ENCODE results near the gene PLEKHJ1.

Gene PLEKHJ1

DNA sequence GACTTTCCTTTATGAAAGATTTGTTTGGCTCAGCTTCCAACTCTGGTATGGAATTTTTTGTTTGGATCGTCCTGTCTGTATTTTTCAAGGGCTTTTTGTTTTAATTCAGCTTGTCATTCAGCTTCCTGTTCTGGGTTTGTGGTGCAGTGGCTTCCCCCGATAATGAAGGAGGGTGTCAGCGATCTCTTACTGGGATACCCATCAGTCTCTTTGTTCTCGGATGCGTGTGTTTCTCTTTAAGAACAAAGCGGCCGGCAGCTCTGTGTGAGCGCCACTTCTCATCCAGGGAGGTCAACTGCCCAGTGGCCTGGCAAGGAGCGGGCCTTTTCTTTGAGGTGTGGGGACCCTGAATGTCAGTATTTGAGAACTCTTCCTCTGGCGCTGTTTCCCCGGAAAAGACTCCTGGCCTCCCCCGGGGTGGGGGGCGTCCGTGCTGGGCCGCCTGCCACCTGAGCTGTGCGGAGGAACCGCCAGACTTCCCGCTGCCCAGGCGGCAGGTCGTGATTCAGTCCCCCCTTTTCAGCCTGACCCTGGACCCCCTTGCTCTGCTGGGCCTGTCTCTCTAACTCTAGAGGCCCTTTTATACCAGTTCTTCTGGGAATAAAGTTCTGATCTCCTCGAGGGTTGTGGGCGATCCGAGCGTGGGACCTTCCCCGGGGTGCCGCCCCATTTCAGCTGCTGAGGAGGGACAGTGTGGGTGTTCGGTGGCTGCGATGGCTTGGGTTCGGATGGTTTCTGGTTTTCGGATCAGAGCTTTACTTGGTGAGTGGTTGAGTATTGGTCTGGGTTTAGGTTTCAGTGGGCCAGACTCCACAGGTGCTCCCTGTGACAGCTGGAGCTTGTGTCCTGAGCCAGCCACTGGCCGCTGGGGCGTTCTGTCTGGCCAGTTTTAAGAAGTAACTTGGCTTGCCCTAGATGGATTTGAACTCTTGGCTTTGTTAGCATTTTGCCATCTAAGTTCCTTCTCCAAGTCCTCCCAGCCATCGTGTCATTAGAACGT lies 3.9 kb upstream of the PLEKHJ1 start:
- no peak for TF ChIP-seq ZFX (IDR thresholded peaks at IDR 0.05)
- TF ChIP-seq, protein P1, sequence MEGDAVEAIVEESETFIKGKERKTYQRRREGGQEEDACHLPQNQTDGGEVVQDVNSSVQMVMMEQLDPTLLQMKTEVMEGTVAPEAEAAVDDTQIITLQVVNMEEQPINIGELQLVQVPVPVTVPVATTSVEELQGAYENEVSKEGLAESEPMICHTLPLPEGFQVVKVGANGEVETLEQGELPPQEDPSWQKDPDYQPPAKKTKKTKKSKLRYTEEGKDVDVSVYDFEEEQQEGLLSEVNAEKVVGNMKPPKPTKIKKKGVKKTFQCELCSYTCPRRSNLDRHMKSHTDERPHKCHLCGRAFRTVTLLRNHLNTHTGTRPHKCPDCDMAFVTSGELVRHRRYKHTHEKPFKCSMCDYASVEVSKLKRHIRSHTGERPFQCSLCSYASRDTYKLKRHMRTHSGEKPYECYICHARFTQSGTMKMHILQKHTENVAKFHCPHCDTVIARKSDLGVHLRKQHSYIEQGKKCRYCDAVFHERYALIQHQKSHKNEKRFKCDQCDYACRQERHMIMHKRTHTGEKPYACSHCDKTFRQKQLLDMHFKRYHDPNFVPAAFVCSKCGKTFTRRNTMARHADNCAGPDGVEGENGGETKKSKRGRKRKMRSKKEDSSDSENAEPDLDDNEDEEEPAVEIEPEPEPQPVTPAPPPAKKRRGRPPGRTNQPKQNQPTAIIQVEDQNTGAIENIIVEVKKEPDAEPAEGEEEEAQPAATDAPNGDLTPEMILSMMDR (conservative IDR thresholded peaks at IDR 0.05): no peak
- H3K27ac ChIP-seq: peak overlapping the region; percentile 55

DNA sequence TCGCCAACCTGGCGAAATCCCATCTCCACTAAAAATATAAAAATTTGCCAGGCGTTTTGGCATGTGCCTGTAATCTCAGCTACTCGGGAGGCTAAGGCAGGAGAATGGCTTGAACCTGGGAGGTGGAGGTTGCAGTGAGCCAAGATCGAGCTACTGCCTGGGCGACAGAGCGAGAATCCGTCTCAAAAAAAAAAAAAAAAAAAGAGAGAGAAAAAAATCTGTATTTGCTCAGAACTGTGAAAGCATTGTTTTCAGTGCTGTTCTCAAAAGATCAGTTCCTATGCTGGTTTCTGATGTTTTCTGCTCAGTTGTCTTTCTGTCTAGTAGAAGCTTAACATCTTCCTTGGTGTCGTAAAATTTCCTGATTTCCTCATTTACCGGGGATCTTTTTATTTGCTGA lies 3.0 kb upstream of the PLEKHJ1 start:
- peak overlapping the region; percentile 49 for H3K27ac ChIP-seq

DNA sequence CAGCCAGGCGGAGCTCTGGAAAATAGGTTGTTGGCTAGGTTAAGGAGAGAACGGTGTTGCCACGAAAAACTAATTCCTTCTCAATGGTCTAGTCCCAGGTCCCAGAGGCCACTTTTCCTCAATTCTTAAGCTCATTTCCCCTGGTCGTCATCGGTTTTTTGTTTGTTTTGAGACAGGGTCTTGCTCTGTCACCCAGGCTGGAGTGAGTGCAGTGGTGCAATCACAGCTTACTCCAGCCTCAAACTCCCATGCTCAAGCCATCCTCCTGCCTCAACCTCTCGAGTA lies 1.7 kb upstream of the PLEKHJ1 start:
- H3K27ac ChIP-seq: peak overlapping the region; percentile 95

More for the DNA sequence above, 3.0 kb upstream of the PLEKHJ1 start:
- TF ChIP-seq, protein P1 (conservative IDR thresholded peaks at IDR 0.05): no peak
- TF ChIP-seq ZFX (IDR thresholded peaks at IDR 0.05): no peak

DNA sequence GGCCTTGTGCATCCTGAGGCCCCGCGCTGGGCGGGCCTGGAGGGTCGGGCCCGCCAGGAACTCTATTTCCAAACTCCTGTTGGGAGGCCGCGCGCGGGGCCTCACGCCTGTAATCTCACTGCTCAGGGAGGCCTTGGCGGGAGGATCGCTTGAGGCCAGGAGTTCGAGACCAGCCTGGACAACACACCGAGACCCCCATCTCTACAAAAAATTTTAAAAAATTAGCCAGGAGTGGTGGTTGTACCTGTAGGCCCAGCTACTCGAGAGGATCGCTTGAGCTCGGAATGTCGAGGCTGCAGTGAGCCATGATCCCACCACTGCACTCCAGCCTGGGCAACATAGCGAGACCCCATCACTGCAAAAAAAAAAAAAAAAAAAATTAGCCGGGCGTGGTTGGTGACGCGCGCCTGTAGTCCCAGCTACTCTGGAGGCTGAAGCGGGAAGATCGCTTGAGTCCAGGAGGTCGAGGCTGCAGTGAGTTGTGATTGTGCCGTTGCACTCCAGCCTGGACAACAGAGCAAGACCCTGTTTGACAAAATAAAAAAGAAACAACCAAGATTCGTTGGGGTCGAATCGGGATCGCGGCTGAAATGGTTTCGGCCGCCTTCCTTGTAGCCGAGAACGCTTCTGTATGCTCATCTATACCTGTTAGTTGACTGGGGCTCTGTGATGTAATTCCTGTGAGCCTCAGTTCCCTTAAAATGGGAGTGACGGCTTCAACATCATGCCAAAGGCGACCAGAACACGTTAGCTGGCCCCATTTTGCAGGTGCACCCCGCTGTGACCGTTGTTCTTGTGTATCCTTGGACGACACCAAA lies 1.1 kb upstream of the PLEKHJ1 start:
- peak; percentile 99; the same call in 1 of the 2 replicates for TF ChIP-seq ZFX (IDR thresholded peaks at IDR 0.05)
- TF ChIP-seq, protein P1 (conservative IDR thresholded peaks at IDR 0.05): no peak

More for the DNA sequence above, 1.7 kb upstream of the PLEKHJ1 start:
- TF ChIP-seq ZFX (IDR thresholded peaks at IDR 0.05): no peak
- TF ChIP-seq, protein P1 (conservative IDR thresholded peaks at IDR 0.05): no peak

DNA sequence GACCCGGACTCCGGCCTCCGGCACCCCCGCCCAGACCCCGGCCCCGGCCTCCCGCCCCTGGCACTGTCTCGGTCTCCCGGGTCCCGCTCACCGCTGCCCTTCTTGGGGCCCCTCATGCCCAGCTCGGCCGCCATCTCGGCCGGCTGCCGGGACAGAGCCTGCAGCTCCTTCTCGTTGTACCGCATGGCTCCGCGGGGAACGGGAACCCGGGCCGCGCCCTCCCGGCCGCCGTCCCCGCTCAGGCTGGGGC lies 140 bp downstream of the PLEKHJ1 start:
- TF ChIP-seq, protein P1 (conservative IDR thresholded peaks at IDR 0.05): no peak
- 0 out of 2 replicates have a peak, but pooled peaks have one; percentile 0 for TF ChIP-seq ZFX (IDR thresholded peaks at IDR 0.05)

More for the DNA sequence above, 1.1 kb upstream of the PLEKHJ1 start:
- peak overlapping the region; percentile 95 for H3K27ac ChIP-seq

GRCh38 chr19:2235381-2236063 lies 607 bp downstream of the PLEKHJ1 start:
- peak overlapping the region; percentile 95 for H3K27ac ChIP-seq
- peak; percentile 76 for TF ChIP-seq ZFX (IDR thresholded peaks at IDR 0.05)
- TF ChIP-seq, protein P1 (conservative IDR thresholded peaks at IDR 0.05): no peak

More for the DNA sequence above, 140 bp downstream of the PLEKHJ1 start:
- H3K27ac ChIP-seq: peak overlapping the region; percentile 95

Data from C4-2B (cell line).